PC-9 (cell line): ENCODE measurements around the gene CFAP46. TPM values are rescaled to one million over a fixed set of nuclear protein-coding genes. Genes with fewer than 3 reads are reported as not detected.

ENCODE experiments used
- BruUV-seq: library from RNA; stranded (reverse); fragments of 400-500 nt; replicated peaks from 2 replicates; lab custom pipeline; 2021; lab: Mats Ljungman, UMichigan
- CTCF ChIA-PET: fragments of 300-600 bp; sonication (Branson Sonifier 250); formaldehyde crosslinking; loops from one replicate; lab custom pipeline; 2022; ENCODE audit warnings: antibody characterized with exemption; lab: Charles Lee
- POLR2A ChIA-PET: fragments of 300-600 bp; sonication (Branson Sonifier 250); formaldehyde crosslinking; loops from one replicate; lab custom pipeline; 2022; ENCODE audit warnings: antibody characterized with exemption; ENCODE audit not compliant: unreplicated experiment; lab: Charles Lee
- DNase-seq, 2 experiments: peaks; one replicate each; pipeline versions ENCODE4 v3.0.0 to v3.0.0-alpha.2; 2015 to 2022; ENCODE audit warnings: mixed read lengths in 1 of 2
- H2AFZ ChIP-seq: fragments of 200-600 bp; sonication (generic); 2 replicates; pipeline ENCODE4 v1.8.1; 2017; ENCODE audit warnings: antibody characterized with exemption
- H3F3A ChIP-seq: fragments of 200-600 bp; sonication (generic); 2 replicates; pipeline ENCODE4 v1.8.1; 2017; ENCODE audit warnings: antibody characterized with exemption, mild to moderate bottlenecking, low read depth; ENCODE audit not compliant: insufficient read depth
- H3K27ac ChIP-seq: fragments of 200-600 bp; sonication (generic); 2 replicates; pipeline ENCODE4 v1.6.1; 2016; ENCODE audit warnings: mixed run types
- H3K27me3 ChIP-seq: fragments of 200-600 bp; sonication (generic); 2 replicates; pipeline ENCODE4 v1.6.1; 2016; ENCODE audit warnings: low read depth, mixed run types; ENCODE audit not compliant: insufficient read depth
- H3K36me3 ChIP-seq: fragments of 200-600 bp; sonication (generic); 2 replicates; pipeline ENCODE4 v1.6.1; 2016; ENCODE audit warnings: low read depth, mixed run types
- H3K4me1 ChIP-seq: fragments of 200-600 bp; sonication (generic); replicated peaks from 2 replicates; pipeline ENCODE4 v1.6.1; 2016; ENCODE audit warnings: mixed run types; ENCODE audit not compliant: insufficient read depth
- H3K4me2 ChIP-seq: fragments of 200-600 bp; sonication (generic); 2 replicates; pipeline ENCODE4 v1.6.1; 2017; ENCODE audit warnings: mixed run types
- H3K4me3 ChIP-seq: fragments of 200-600 bp; sonication (generic); 2 replicates; pipeline ENCODE4 v1.6.1; 2016; ENCODE audit warnings: mixed run types
- H3K79me2 ChIP-seq: fragments of 200-600 bp; sonication (generic); 2 replicates; pipeline ENCODE4 v1.6.1; 2017; ENCODE audit warnings: low read depth, mixed run types
- H3K9me2 ChIP-seq: fragments of 200-600 bp; sonication (generic); 2 replicates; pipeline ENCODE4 v1.8.1; 2017; ENCODE audit warnings: mild to moderate bottlenecking; ENCODE audit not compliant: insufficient read depth
- H3K9me3 ChIP-seq: fragments of 200-600 bp; sonication (generic); 2 replicates; pipeline ENCODE4 v1.8.1; 2016; ENCODE audit warnings: low read depth; ENCODE audit not compliant: insufficient read depth
- H4K20me1 ChIP-seq: fragments of 200-600 bp; sonication (generic); 2 replicates; pipeline ENCODE4 v1.8.1; 2017; ENCODE audit not compliant: insufficient read depth
- EZH2 ChIP-seq: fragments of 200-600 bp; sonication (generic); IDR thresholded peaks from 2 replicates; pipeline ENCODE4 v1.8.0; 2017; ENCODE audit warnings: antibody characterized with exemption, low read depth
- intact Hi-C: fragments of 100-400 bp; cut with micrococcal nuclease; formaldehyde crosslinking; loops from one replicate; pipeline ENCODE4 v1.10.0; 2022; ENCODE audit not compliant: unreplicated experiment
- total RNA-seq: library from RNA; stranded (reverse); gene quantifications from 2 replicates; pipeline ENCODE4 v1.2.3, GENCODE V29; 2021
- TF ChIP-seq, protein P1 (sequence below): fragments of 200-600 bp; sonication (generic); conservative IDR thresholded peaks from 2 replicates; pipeline ENCODE4 v1.6.1; 2017; ENCODE audit warnings: mixed run types, antibody characterized with exemption, mild to moderate bottlenecking, moderate library complexity

The CFAP46 gene
- total RNA-seq, 1 experiment from 2014 or later: not detected

DNA sequence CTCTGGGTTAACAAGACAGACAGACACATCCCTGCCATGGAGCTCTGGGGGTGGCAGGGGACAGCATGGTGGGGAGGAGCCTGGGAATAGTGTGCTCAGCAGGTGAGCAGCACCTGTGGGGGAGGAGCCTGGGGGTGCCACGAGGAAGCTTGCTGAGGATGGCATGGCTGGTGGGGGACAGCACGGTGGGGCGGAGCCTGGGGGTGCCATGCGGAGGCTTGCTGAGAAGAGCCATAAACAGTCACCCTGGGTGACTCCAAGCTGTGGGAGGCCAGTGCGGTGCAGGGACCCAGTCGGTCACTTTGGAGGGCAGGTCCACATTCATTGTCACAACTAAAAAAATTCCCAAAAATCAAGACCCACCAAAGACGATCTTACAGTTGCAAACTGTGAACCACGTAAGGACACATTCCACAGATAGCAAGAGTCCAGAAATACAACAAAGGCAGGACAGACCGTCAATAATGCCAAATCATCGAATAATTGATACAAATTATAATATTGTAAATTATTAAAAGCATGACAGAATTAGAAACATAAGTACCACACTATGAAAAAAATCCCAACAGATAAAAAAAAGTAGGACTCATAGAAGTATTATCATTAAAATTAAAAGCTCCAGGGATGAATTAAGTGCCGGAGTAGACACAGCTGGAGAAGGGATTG is 180.8 kb downstream of the CFAP46 start:
- ChIA-PET POLR2A (no interaction called here), CTCF (no interaction called here)
- Histone ChIP-seq H3K27ac (no peak overlapping the region), H3K27me3 (no peaks in the 10 kb centered on the region), H3K36me3 (no peaks in the 10 kb centered on the region), H3K9me3 (no peaks in the 10 kb centered on the region), H4K20me1 (no peaks in the 10 kb centered on the region), H2AFZ (no peak overlapping the region), H3K4me2 (no peak overlapping the region), H3K9me2 (no peaks in the 10 kb centered on the region), H3K79me2 (no peaks in the 10 kb centered on the region), H3K4me1 (no peaks in the 10 kb centered on the region), H3K4me3 (no peak overlapping the region), H3F3A (no peaks in the 10 kb centered on the region)
- DNase-seq: no peak
- no TSS peak for BruUV-seq
- TF ChIP-seq EZH2: no peak
- TF ChIP-seq, protein P1, sequence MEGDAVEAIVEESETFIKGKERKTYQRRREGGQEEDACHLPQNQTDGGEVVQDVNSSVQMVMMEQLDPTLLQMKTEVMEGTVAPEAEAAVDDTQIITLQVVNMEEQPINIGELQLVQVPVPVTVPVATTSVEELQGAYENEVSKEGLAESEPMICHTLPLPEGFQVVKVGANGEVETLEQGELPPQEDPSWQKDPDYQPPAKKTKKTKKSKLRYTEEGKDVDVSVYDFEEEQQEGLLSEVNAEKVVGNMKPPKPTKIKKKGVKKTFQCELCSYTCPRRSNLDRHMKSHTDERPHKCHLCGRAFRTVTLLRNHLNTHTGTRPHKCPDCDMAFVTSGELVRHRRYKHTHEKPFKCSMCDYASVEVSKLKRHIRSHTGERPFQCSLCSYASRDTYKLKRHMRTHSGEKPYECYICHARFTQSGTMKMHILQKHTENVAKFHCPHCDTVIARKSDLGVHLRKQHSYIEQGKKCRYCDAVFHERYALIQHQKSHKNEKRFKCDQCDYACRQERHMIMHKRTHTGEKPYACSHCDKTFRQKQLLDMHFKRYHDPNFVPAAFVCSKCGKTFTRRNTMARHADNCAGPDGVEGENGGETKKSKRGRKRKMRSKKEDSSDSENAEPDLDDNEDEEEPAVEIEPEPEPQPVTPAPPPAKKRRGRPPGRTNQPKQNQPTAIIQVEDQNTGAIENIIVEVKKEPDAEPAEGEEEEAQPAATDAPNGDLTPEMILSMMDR: no peak
- intact Hi-C loops: no loop called here

- no peaks in the 10 kb centered on the region for H4K20me1 ChIP-seq
- no peaks in the 10 kb centered on the region for H3K9me2 ChIP-seq
- H2AFZ ChIP-seq: no peak overlapping the region
- no peak overlapping the region for H3K27ac ChIP-seq
- H3K9me3 ChIP-seq: no peaks in the 10 kb centered on the region
- POLR2A ChIA-PET: no interaction called here
- no peak overlapping the region for H3K4me2 ChIP-seq
- no peak for DNase-seq
- H3K4me1 ChIP-seq: no peaks in the 10 kb centered on the region
- intact Hi-C loops: no loop called here
- H3K79me2 ChIP-seq: no peaks in the 10 kb centered on the region
- CTCF ChIA-PET: no interaction called here
- H3K4me3 ChIP-seq: no peak overlapping the region
- H3K27me3 ChIP-seq: no peaks in the 10 kb centered on the region
- no TSS peak for BruUV-seq
- no peaks in the 10 kb centered on the region for H3K36me3 ChIP-seq
- TF ChIP-seq EZH2: no peak
- TF ChIP-seq, protein P1: no peak
- H3F3A ChIP-seq: no peaks in the 10 kb centered on the region; the same call in 1 of the 2 replicates
These were observed 183.5 kb downstream of the CFAP46 start for GRCh38 chr10:132758865-132759264.

Other genes starting within 250 kb of the CFAP46 start
- gene NKX6-2, start 156.4 kb downstream of the CFAP46 start, total RNA-seq: not detected in 2 replicates
- not detected in 2 replicates for gene ADGRA1, start 145.4 kb upstream of the CFAP46 start, total RNA-seq
- 1.2 and 1.7 TPM in 2 replicates for gene KNDC1, start 217.6 kb upstream of the CFAP46 start, total RNA-seq